ENCODE measurements around the gene PRCD.

- TF ChIP-seq, protein P1, sequence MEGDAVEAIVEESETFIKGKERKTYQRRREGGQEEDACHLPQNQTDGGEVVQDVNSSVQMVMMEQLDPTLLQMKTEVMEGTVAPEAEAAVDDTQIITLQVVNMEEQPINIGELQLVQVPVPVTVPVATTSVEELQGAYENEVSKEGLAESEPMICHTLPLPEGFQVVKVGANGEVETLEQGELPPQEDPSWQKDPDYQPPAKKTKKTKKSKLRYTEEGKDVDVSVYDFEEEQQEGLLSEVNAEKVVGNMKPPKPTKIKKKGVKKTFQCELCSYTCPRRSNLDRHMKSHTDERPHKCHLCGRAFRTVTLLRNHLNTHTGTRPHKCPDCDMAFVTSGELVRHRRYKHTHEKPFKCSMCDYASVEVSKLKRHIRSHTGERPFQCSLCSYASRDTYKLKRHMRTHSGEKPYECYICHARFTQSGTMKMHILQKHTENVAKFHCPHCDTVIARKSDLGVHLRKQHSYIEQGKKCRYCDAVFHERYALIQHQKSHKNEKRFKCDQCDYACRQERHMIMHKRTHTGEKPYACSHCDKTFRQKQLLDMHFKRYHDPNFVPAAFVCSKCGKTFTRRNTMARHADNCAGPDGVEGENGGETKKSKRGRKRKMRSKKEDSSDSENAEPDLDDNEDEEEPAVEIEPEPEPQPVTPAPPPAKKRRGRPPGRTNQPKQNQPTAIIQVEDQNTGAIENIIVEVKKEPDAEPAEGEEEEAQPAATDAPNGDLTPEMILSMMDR (IDR thresholded peaks at IDR 0.05), result no peak
- TF ChIP-seq SMC3 (IDR thresholded peaks at IDR 0.05; ENCODE audit: low read depth, low read length) (no peak), POLR2AphosphoS5 (IDR thresholded peaks at IDR 0.05; ENCODE audit: low read depth, low read length) (no peak), RFX5 (IDR thresholded peaks at IDR 0.05; ENCODE audit: low read length) (no peak), PBX3 (IDR thresholded peaks at IDR 0.05) (no peak), SIN3A (IDR thresholded peaks at IDR 0.05; ENCODE audit: borderline replicate concordance, low read depth, low read length) (no peak), TAF1 (IDR thresholded peaks at IDR 0.05; ENCODE audit: borderline replicate concordance, low read depth, low read length) (no peak), FOXM1 (IDR thresholded peaks at IDR 0.05; ENCODE audit: low read depth) (no peak), RXRA (IDR thresholded peaks at IDR 0.05; ENCODE audit: borderline replicate concordance, low read depth) (no peak), RAD21 (IDR thresholded peaks at IDR 0.05; ENCODE audit: low read length) (no peak), IRF3 (IDR thresholded peaks at IDR 0.05; ENCODE audit: low read depth, low read length) (no peak)
- TF ChIP-seq, protein P2, sequence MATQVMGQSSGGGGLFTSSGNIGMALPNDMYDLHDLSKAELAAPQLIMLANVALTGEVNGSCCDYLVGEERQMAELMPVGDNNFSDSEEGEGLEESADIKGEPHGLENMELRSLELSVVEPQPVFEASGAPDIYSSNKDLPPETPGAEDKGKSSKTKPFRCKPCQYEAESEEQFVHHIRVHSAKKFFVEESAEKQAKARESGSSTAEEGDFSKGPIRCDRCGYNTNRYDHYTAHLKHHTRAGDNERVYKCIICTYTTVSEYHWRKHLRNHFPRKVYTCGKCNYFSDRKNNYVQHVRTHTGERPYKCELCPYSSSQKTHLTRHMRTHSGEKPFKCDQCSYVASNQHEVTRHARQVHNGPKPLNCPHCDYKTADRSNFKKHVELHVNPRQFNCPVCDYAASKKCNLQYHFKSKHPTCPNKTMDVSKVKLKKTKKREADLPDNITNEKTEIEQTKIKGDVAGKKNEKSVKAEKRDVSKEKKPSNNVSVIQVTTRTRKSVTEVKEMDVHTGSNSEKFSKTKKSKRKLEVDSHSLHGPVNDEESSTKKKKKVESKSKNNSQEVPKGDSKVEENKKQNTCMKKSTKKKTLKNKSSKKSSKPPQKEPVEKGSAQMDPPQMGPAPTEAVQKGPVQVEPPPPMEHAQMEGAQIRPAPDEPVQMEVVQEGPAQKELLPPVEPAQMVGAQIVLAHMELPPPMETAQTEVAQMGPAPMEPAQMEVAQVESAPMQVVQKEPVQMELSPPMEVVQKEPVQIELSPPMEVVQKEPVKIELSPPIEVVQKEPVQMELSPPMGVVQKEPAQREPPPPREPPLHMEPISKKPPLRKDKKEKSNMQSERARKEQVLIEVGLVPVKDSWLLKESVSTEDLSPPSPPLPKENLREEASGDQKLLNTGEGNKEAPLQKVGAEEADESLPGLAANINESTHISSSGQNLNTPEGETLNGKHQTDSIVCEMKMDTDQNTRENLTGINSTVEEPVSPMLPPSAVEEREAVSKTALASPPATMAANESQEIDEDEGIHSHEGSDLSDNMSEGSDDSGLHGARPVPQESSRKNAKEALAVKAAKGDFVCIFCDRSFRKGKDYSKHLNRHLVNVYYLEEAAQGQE (IDR thresholded peaks at IDR 0.05; ENCODE audit: low read depth, low read length), result no peak
Observed at GRCh38 chr17:76570457-76570856, 30.6 kb downstream of the PRCD start.

Data from SK-N-SH (cell line).